Ovary (tissue), 9 donors: ENCODE results near the gene ATAD3C. TPM values are rescaled to one million over a fixed set of nuclear protein-coding genes. Genes with fewer than 3 reads are reported as not detected.
A peak's percentile ranks its signal among the peaks of the same experiment; 100 is the strongest.
"Not testable (repeated sequence)": the region's sequence is repeated elsewhere in the genome, so short reads cannot be mapped to it uniquely, and the experiment has no call there.

Experiments used
- DNase-seq, 5 donors: peaks; one replicate each; pipeline ENCODE4 v3.0.0-alpha.2; 2019 to 2020
- H3K27ac ChIP-seq, 2 donors: fragments of 200-600 bp; one replicate each; pipeline versions ENCODE4 v1.5.1 to v1.8.0; 2019 to 2022
- H3K27me3 ChIP-seq: fragments of 200-600 bp; one replicate; pipeline ENCODE4 v1.8.0; 2022
- H3K36me3 ChIP-seq: fragments of 200-600 bp; sonication (generic); one replicate; pipeline ENCODE4 v1.5.1; 2019
- H3K4me1 ChIP-seq: one replicate; pipeline ENCODE4 v1.8.1; 2013; ENCODE audit warnings: mild to moderate bottlenecking, moderate library complexity; ENCODE audit not compliant: insufficient read depth
- H3K4me3 ChIP-seq: fragments of 200-600 bp; sonication (generic); one replicate; pipeline ENCODE4 v1.5.1; 2017
- H3K9me3 ChIP-seq, 2 donors: fragments of 200-600 bp in 1 of 2; sonication (generic) in 1 of 2; one replicate each; pipeline versions ENCODE4 v1.5.1 to v1.8.1; 2013 to 2019; ENCODE audit warnings: mild to moderate bottlenecking in 1 of 2, moderate library complexity in 1 of 2
- EP300 ChIP-seq: sonication (generic); formaldehyde crosslinking; IDR thresholded peaks from one replicate; pipeline ENCODE4 v1.6.1; 2017; ENCODE audit warnings: antibody characterized with exemption
- POLR2A ChIP-seq: fragments of 450-650 bp; IDR thresholded peaks from one replicate; pipeline ENCODE4 v1.6.1; 2017; ENCODE audit warnings: antibody characterized with exemption, mild to moderate bottlenecking, moderate library complexity
- WGBS, 3 donors: extraction: QIAGEN DNeasy Blood & Tissue Kit in 1 of 3; methylation state at CpG; one replicate each; pipeline versions ENCODE4 v1.1.5 to v1.1.7; 2013 to 2017; 5-methylcytosine and 5-hydroxymethylcytosine counted together
- intact Hi-C, 4 donors: fragments of 100-400 bp; cut with DNase I; formaldehyde crosslinking; loops; one replicate each; pipeline versions ENCODE4 v1.11.0 to v1.15.1; 2022 to 2023
- polyA plus RNA-seq, 2 donors: library from polyadenylated mRNA; stranded (reverse); fragments of 200-250 nt in 1 of 2; fragments of 350-450 nt in 1 of 2; fragmentation: Illumina TruSeq in 1 of 2; extraction: RNeasy Lipid Tissue Mini Kit (QIAGEN cat#74804) in 1 of 2; gene quantifications; one replicate each; pipeline ENCODE4 v1.2.3, GENCODE V29; 2013 to 2014
- total RNA-seq, 7 donors: library from RNA; depleted of rRNA in 2 of 7; stranded (reverse); fragments of >200 nt in 2 of 7; fragmentation: NEBNext Ultra II Directional in 3 of 7; extraction: Animal tissue kit (Norgen Biotek cat#: 25700) in 3 of 7; gene quantifications; one replicate each; pipeline versions ENCODE4 v1.1.0 to v1.2.4, GENCODE V29; 2016 to 2023
- TF ChIP-seq, protein P1 (sequence below), 3 donors: fragments of 450-650 bp in 2 of 3; fragments of 200-600 bp in 1 of 3; IDR thresholded peaks; one replicate each; pipeline versions ENCODE4 v1.5.1 to v1.8.0; 2016 to 2022; ENCODE audit warnings: antibody characterized with exemption in 3 of 3, mild to moderate bottlenecking in 1 of 3
- donor health status: DM: no; HTN: no; CAD: no; lungs with moderate emphysema.
- donor health status: DM: no; HTN: no; CAD: no.
- donor health status: Bipolar disorder and iron deficiency.
- donor health status: DM: yes; HTN: yes; CAD: no.
- donor health status: DM: no; HTN: no; CAD: no.
- donor health status: DM: yes; HTN: yes; CAD: no.

Gene ATAD3C
- total and polyA plus RNA-seq, 9 donors: 0.53 to 5.3 (median 3.6) TPM

DNA sequence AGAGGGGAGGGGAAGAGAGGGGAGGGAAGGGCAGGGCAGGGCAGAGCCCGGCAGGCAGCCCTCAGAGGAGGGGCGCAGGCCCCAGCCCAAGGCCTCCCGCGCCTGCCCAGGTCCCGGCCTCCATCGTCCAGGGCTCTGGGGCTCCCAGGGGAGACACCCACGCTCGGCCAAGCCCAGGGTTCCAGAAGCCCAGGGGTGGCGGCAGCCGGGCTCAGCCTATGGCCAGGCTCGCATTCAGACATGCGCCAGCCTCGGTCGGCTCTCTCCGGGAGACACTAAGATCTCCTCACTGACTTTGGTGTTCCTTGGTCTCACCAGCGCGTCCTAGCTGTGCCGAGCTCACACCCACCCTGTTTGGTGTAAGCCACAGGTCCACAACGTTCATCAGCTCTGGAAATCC, 21.3 kb upstream of the ATAD3C start:
- DNase-seq: peak in 2 of 5 donors; percentile 12 to 46
- H3K4me1 ChIP-seq: peaks cover 26% of the 10 kb centered on the region
- TF ChIP-seq, protein P1, sequence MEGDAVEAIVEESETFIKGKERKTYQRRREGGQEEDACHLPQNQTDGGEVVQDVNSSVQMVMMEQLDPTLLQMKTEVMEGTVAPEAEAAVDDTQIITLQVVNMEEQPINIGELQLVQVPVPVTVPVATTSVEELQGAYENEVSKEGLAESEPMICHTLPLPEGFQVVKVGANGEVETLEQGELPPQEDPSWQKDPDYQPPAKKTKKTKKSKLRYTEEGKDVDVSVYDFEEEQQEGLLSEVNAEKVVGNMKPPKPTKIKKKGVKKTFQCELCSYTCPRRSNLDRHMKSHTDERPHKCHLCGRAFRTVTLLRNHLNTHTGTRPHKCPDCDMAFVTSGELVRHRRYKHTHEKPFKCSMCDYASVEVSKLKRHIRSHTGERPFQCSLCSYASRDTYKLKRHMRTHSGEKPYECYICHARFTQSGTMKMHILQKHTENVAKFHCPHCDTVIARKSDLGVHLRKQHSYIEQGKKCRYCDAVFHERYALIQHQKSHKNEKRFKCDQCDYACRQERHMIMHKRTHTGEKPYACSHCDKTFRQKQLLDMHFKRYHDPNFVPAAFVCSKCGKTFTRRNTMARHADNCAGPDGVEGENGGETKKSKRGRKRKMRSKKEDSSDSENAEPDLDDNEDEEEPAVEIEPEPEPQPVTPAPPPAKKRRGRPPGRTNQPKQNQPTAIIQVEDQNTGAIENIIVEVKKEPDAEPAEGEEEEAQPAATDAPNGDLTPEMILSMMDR (IDR thresholded peaks at IDR 0.05): no peak
- no peak for TF ChIP-seq POLR2A
- TF ChIP-seq EP300: no peak
- H3K9me3 ChIP-seq: no peaks in the 10 kb centered on the region
- H3K4me3 ChIP-seq: no peak overlapping the region
- H3K27me3 ChIP-seq: no peaks in the 10 kb centered on the region
- 70 to 79% (median 71%) methylated on average over 19 of the region's 19 CpGs for WGBS, 3 donors
- H3K36me3 ChIP-seq: no peaks in the 10 kb centered on the region
- no peak overlapping the region for H3K27ac ChIP-seq
- intact Hi-C loops: no loop called here

DNA sequence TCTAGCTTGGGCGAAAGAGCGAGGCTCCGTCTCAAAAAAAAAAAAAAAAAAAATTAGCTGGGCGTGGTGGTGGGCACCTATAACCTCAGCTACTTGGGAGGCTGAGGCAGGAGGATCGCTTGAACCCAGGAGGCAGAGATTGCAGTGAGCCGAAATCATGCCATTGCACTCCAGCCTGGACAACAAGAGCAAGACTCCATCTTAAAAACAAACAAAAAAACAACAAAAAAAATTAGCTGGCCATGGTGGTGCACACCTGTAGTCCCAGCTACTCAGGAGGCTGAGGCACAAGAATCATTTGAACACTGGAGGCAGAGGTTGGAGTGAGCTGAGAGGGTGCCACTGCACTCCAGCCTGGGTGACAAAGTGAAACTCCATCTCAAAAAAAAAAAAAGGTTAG, 20.5 kb upstream of the ATAD3C start:
- H3K4me1 ChIP-seq: peaks cover 33% of the 10 kb centered on the region
- not testable (repeated sequence) for H3K27ac ChIP-seq
- 91 to 95% (median 92%) methylated on average over 6 of the region's 6 CpGs for WGBS, 3 donors

DNA sequence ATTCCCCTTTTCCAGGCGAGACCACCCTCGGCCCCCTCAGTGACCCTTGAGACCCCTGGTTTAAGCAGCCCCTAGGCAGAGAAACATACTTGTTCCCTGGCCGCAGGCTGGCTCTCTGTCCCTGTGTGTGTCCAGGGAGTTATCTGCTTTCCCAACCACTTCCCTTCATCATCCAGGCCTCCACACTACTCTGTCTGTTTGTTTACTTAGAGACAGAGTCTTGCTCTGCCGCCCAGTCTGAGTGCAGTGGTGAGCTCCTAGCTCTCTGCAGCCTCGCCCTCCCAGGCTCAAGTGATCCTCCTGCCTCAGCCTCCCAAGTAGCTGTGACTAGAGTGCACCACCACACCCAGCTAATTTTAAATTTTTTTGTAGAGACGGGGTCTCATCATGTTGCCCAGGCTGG, 19.8 kb upstream of the ATAD3C start:
- DNase-seq: no peak
- intact Hi-C loops: no loop called here
- Histone ChIP-seq H3K27me3 (no peaks in the 10 kb centered on the region), H3K27ac (peak overlapping the region; percentile 46 to 96), H3K36me3 (no peaks in the 10 kb centered on the region), H3K9me3 (no peaks in the 10 kb centered on the region), H3K4me1 (peaks cover 40% of the 10 kb centered on the region), H3K4me3 (no peak overlapping the region)
- TF ChIP-seq, protein P1 (IDR thresholded peaks at IDR 0.05): no peak
- TF ChIP-seq POLR2A: no peak
- WGBS, 3 donors: 23 to 46% (median 25%) methylated on average over 6 of the region's 6 CpGs

More for the DNA sequence above, 20.5 kb upstream of the ATAD3C start:
- DNase-seq, H3K27me3 ChIP-seq, H3K9me3 ChIP-seq, H3K4me3 ChIP-seq, H3K36me3 ChIP-seq, intact Hi-C loops: not testable (repeated sequence)

DNA sequence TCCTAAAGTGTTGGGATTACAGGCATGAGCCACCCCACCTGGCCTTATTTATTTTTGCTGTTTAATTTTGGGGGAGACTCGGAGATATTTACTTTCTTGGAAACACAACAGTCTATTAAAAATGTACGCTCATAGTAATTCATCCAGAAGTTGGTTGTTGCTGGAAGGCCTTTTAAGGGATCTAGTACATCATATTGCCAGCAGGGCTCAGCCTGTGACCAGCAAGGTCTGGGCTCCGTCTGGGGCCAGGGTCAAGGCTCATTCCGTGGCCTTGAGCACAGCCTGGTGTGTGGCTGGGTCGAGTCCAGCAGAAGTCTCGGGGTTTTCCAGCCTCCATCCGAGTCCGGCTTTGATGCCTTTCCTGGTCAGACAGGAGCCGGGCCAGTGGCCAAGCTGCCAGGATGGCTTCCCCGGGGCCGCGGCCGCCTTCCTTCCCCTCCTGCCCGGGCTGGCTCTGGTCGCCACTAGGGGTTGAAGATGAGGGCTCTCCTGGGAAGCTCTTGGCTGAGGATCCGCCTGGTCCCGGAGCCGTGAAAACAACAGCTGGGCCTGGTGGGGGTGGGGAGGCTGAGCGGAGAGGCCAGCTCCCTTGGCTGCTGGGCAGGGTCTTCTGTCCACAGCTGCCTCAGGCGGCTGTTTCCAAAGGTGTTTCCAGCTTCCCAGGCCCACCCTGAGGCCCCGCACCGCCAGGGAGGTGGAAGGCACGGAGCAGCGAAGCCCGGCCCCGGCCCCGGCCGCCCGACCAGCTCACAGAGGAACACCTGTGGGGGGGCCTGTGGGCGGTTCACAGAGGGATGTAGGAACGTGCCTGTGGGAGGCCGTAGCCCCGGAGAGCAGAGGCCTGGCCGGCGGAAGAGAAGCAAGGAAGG, 19.1 kb upstream of the ATAD3C start:
- H3K4me3 ChIP-seq: peak overlapping the region; percentile 6
- no peaks in the 10 kb centered on the region for H3K9me3 ChIP-seq
- 2 to 4% (median 3%) methylated on average over 16 to 35 of the region's 35 CpGs for WGBS, 3 donors
- no peak for TF ChIP-seq POLR2A
- TF ChIP-seq, protein P1 (IDR thresholded peaks at IDR 0.05): peak; percentile 27 to 65 (median 61)
- intact Hi-C loops: no loop called here
- peak overlapping the region; percentile 59 to 96 for H3K27ac ChIP-seq
- H3K27me3 ChIP-seq: no peaks in the 10 kb centered on the region
- H3K36me3 ChIP-seq: no peaks in the 10 kb centered on the region
- peak; percentile 92 to 97 (median 96) for DNase-seq
- peaks cover 46% of the 10 kb centered on the region for H3K4me1 ChIP-seq
